Keratinocyte (primary cell): ENCODE measurements around the gene AGR3. TPM values are rescaled to one million over a fixed set of nuclear protein-coding genes. Genes with fewer than 3 reads are reported as not detected.

ENCODE experiments used
- DNase-seq: peaks from one replicate; pipeline ENCODE4 v3.0.0-alpha.2; 2011; ENCODE audit warnings: low read depth, missing footprints, low spot score
- FAIRE-seq: peaks from 2 replicates; lab custom pipeline; 2011; peaks lifted over from hg19 to GRCh38; lab: Jason Lieb, UNC
- H2AFZ ChIP-seq: 2 replicates; pipeline ENCODE4 v1.6.0; 2012; ENCODE audit warnings: low read length, control low read depth, inconsistent platforms; ENCODE audit not compliant: control insufficient read depth
- H3K27ac ChIP-seq: 2 replicates; pipeline ENCODE4 v1.5.1; 2011; ENCODE audit warnings: low read length; ENCODE audit not compliant: control insufficient read depth, insufficient read depth
- H3K27me3 ChIP-seq: 3 replicates; pipeline ENCODE4 v1.6.0; 2011; ENCODE audit warnings: low read length; ENCODE audit not compliant: control insufficient read depth, insufficient read depth; ENCODE audit errors: extremely low read depth
- H3K36me3 ChIP-seq, 2 experiments: 2 replicates in 1 of 2; 3 replicates in 1 of 2; pipeline ENCODE4 v1.5.1; 2011; ENCODE audit warnings: low read length in 2 of 2, mild to moderate bottlenecking in 1 of 2; ENCODE audit not compliant: control insufficient read depth in 2 of 2, insufficient read depth in 2 of 2; ENCODE audit errors: extremely low read depth in 1 of 2
- H3K4me1 ChIP-seq: 3 replicates; pipeline ENCODE4 v1.5.1; 2011; ENCODE audit warnings: low read length; ENCODE audit not compliant: control insufficient read depth, insufficient read depth; ENCODE audit errors: extremely low read depth
- H3K4me2 ChIP-seq: 3 replicates; pipeline ENCODE4 v1.6.0; 2011; ENCODE audit warnings: low read depth, low read length; ENCODE audit not compliant: control insufficient read depth, insufficient read depth; ENCODE audit errors: extremely low read depth
- H3K4me3 ChIP-seq, 3 experiments: fragments of 200-600 bp in 1 of 3; sonication (generic) in 1 of 3; 2 replicates in 2 of 3; 3 replicates in 1 of 3; pipeline ENCODE4 v1.5.1; 2011 to 2016; ENCODE audit warnings: low read length in 3 of 3, mild to moderate bottlenecking in 3 of 3, control low read depth in 2 of 3, inconsistent platforms in 1 of 3, low read depth in 1 of 3, mixed read lengths in 1 of 3, mixed run types in 1 of 3, moderate library complexity in 1 of 3; ENCODE audit not compliant: control insufficient read depth in 2 of 3, insufficient read depth in 2 of 3; ENCODE audit errors: extremely low read depth in 1 of 3
- H3K79me2 ChIP-seq: 2 replicates; pipeline ENCODE4 v1.6.0; 2012; ENCODE audit warnings: low read length; ENCODE audit not compliant: control insufficient read depth, insufficient read depth
- H3K9ac ChIP-seq: 3 replicates; pipeline ENCODE4 v1.6.0; 2011; ENCODE audit warnings: low read length; ENCODE audit not compliant: control insufficient read depth, insufficient read depth; ENCODE audit errors: extremely low read depth
- H3K9me1 ChIP-seq: 3 replicates; pipeline ENCODE4 v1.6.0; 2011; ENCODE audit warnings: low read length; ENCODE audit not compliant: control insufficient read depth, insufficient read depth; ENCODE audit errors: extremely low read depth
- H3K9me3 ChIP-seq: 2 replicates; pipeline ENCODE4 v1.5.1; 2012; ENCODE audit warnings: low read depth, low read length; ENCODE audit not compliant: control insufficient read depth
- H4K20me1 ChIP-seq: 3 replicates; pipeline ENCODE4 v1.6.0; 2011; ENCODE audit warnings: low read length; ENCODE audit not compliant: control insufficient read depth, insufficient read depth; ENCODE audit errors: extremely low read depth
- CTCF ChIP-seq, 3 experiments: IDR thresholded peaks in 1 of 3; conservative IDR thresholded peaks in 1 of 3; optimal IDR thresholded peaks in 1 of 3; 2 replicates in 2 of 3; 3 replicates in 1 of 3; pipeline versions ENCODE3 to v1.5.1; 2011; ENCODE audit warnings: low read length in 3 of 3, mild to moderate bottlenecking in 3 of 3, moderate library complexity in 2 of 3, control low read depth in 1 of 3, inconsistent platforms in 1 of 3; ENCODE audit not compliant: insufficient read depth in 2 of 3; ENCODE audit errors: extremely low read depth in 1 of 3
- EZH2 ChIP-seq: IDR thresholded peaks from one replicate; pipeline ENCODE4 v1.6.1; 2012; ENCODE audit warnings: inconsistent platforms, mild to moderate bottlenecking, low read length, moderate library complexity
- dilution Hi-C: fragments of 300-500 bp; cut with MboI; formaldehyde crosslinking; loops from one replicate; pipeline ENCODE4 v1.7.0; 2020; ENCODE audit warnings: low sequenced_read_pairs; ENCODE audit not compliant: extremely low pct_ligation_motif_present
- polyA plus RNA-seq, 5 experiments: library from polyadenylated mRNA; depleted of rRNA in 3 of 5; stranded (reverse) in 3 of 5; stranded (forward) in 1 of 5; unstranded in 1 of 5; fragments of >200 nt; gene quantifications; 1 replicate in 1 of 5; 2 replicates in 3 of 5; 3 replicates in 1 of 5; pipeline versions ENCODE4 v1.2.1 to v1.2.3, GENCODE V29; 2011 to 2012; ENCODE audit warnings: missing spikeins in 2 of 5, low read depth in 1 of 5, low replicate concordance in 1 of 5

Gene AGR3
- polyA plus RNA-seq, 1 donor (not counting 4 experiments of a cell fraction or from before 2014, with no cell fraction given), result not detected

DNA sequence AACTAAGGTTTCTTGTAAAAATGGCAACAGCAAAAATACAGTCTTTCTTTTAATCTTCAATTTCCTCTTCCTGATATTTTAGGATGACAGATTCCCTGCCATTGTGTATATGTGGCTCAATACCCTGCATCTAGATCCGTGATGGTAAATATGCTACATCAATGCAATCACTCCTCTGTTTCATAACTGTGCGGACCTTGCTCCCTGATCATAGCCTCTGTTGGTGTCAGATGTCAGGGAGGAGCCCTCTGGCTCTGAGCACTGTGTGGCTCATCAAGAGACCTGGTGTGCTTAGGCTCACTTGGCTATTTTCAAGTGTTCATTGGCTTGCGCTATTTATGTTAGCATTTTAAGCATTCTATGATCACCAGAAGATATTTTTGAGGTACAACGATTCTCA lies 33.0 kb upstream of the AGR3 start:
- H4K20me1 ChIP-seq, result no peaks in the 10 kb centered on the region
- no peaks in the 10 kb centered on the region for H3K9me1 ChIP-seq
- peak; percentile 60 for FAIRE-seq
- peak overlapping the region; percentile 97 for H3K4me2 ChIP-seq
- peaks cover 43% of the 10 kb centered on the region for H3K4me1 ChIP-seq
- H3K9me3 ChIP-seq, result no peaks in the 10 kb centered on the region
- dilution Hi-C loops, result no loop called here
- TF ChIP-seq EZH2, result no peak
- TF ChIP-seq CTCF (optimal IDR thresholded peaks at IDR 0.05 in 1 of 3, IDR thresholded peaks at IDR 0.05 in 1 of 3, conservative IDR thresholded peaks at IDR 0.05 in 1 of 3; ENCODE audit: extremely low read depth in 1 of 3, insufficient read depth in 2 of 3, low read length in 3 of 3), result no peak
- no peaks in the 10 kb centered on the region for H3K79me2 ChIP-seq
- no peaks in the 10 kb centered on the region for H3K27me3 ChIP-seq
- DNase-seq, result no peak
- H3K36me3 ChIP-seq, result no peaks in the 10 kb centered on the region
- peak overlapping the region in 2 of 3 experiments; percentile 3 to 11 for H3K4me3 ChIP-seq
- H3K9ac ChIP-seq, result no peak overlapping the region
- peak overlapping the region; percentile 20 for H2AFZ ChIP-seq
- H3K27ac ChIP-seq, result peak overlapping the region; percentile 74

GRCh38 chr7:16913643-16914042 lies 31.9 kb upstream of the AGR3 start:
- FAIRE-seq (no peak), DNase-seq (no peak)
- Histone ChIP-seq H3K9ac (no peak overlapping the region), H3K9me1 (no peaks in the 10 kb centered on the region), H3K36me3 (no peaks in the 10 kb centered on the region), H4K20me1 (no peaks in the 10 kb centered on the region), H3K9me3 (no peaks in the 10 kb centered on the region), H3K27ac (no peak overlapping the region), H2AFZ (no peak overlapping the region), H3K4me1 (peaks cover 41% of the 10 kb centered on the region), H3K4me2 (no peak overlapping the region), H3K79me2 (no peaks in the 10 kb centered on the region), H3K4me3 (no peak overlapping the region), H3K27me3 (no peaks in the 10 kb centered on the region)
- no peak for TF ChIP-seq CTCF (optimal IDR thresholded peaks at IDR 0.05 in 1 of 3, IDR thresholded peaks at IDR 0.05 in 1 of 3, conservative IDR thresholded peaks at IDR 0.05 in 1 of 3; ENCODE audit: extremely low read depth in 1 of 3, insufficient read depth in 2 of 3, low read length in 3 of 3)
- no peak for TF ChIP-seq EZH2
- dilution Hi-C loops, result no loop called here
